IMR-90 (cell line): ENCODE measurements around the gene LRRK2. TPM values are rescaled to one million over a fixed set of nuclear protein-coding genes. Genes with fewer than 3 reads are reported as not detected.

ENCODE experiments used
- ATAC-seq: fragments of 200-7000 bp; cut with Tn5 transposase; 2 replicates; pipeline ENCODE4 v1.9.1; 2020; ENCODE audit warnings: low read depth, mild to moderate bottlenecking, moderate library complexity
- BruUV-seq: library from RNA; stranded (reverse); fragments of 400-500 nt; replicated peaks from 2 replicates; lab custom pipeline; 2021; lab: Mats Ljungman, UMichigan
- CTCF ChIA-PET: fragments of 300-600 bp; formaldehyde crosslinking; extraction: SDS; loops from one replicate; lab custom pipeline; 2021; ENCODE audit warnings: antibody characterized with exemption; lab: Yijun Ruan, JAX
- POLR2A ChIA-PET: fragments of 300-600 bp; sonication (Branson Sonifier 250); formaldehyde crosslinking; loops from one replicate; lab custom pipeline; 2022; ENCODE audit warnings: antibody characterized with exemption; ENCODE audit not compliant: unreplicated experiment; lab: Charles Lee
- DNase-seq: peaks from one replicate; pipeline ENCODE4 v3.0.0; 2013
- H2AFZ ChIP-seq: replicated peaks from 2 replicates; pipeline ENCODE3; 2013; ENCODE audit warnings: low read length, mild to moderate bottlenecking; ENCODE audit not compliant: poor library complexity
- H2AK5ac ChIP-seq: 2 replicates; pipeline ENCODE4 v1.6.1; 2013; ENCODE audit warnings: low read depth, low read length, inconsistent platforms
- H2AK9ac ChIP-seq: replicated peaks from 2 replicates; pipeline ENCODE3; 2013; ENCODE audit warnings: mild to moderate bottlenecking, low read depth, low read length, moderate library complexity; ENCODE audit not compliant: poor library complexity
- H2BK120ac ChIP-seq: 2 replicates; pipeline ENCODE4 v1.6.1; 2013; ENCODE audit warnings: low read depth, low read length, inconsistent platforms
- H2BK15ac ChIP-seq: 3 replicates; pipeline ENCODE4 v1.6.1; 2013; ENCODE audit warnings: low read depth, low read length, inconsistent platforms
- H2BK20ac ChIP-seq: 2 replicates; pipeline ENCODE4 v1.6.1; 2013; ENCODE audit warnings: low read depth, mild to moderate bottlenecking, inconsistent platforms, low read length, moderate library complexity
- H2BK5ac ChIP-seq: 2 replicates; pipeline ENCODE4 v1.6.1; 2013; ENCODE audit warnings: mild to moderate bottlenecking, low read depth, low read length, inconsistent platforms; ENCODE audit not compliant: poor library complexity, severe bottlenecking
- H3K14ac ChIP-seq: replicated peaks from 2 replicates; pipeline ENCODE4 v1.6.1; 2013; ENCODE audit warnings: low read depth, low read length, inconsistent platforms
- H3K18ac ChIP-seq: 2 replicates; pipeline ENCODE4 v1.6.1; 2013; ENCODE audit warnings: low read depth, low read length, control low read depth
- H3K23ac ChIP-seq: 2 replicates; pipeline ENCODE4 v1.6.1; 2013; ENCODE audit warnings: low read depth, low read length, inconsistent platforms
- H3K27ac ChIP-seq: 2 replicates; pipeline ENCODE4 v1.5.1; 2013; ENCODE audit warnings: mild to moderate bottlenecking, control low read depth, low read length; ENCODE audit not compliant: insufficient read depth
- H3K27me3 ChIP-seq: 2 replicates; pipeline ENCODE4 v1.6.1; 2013; ENCODE audit warnings: low read length; ENCODE audit not compliant: control insufficient read depth, insufficient read depth
- H3K36me3 ChIP-seq: 2 replicates; pipeline ENCODE4 v1.6.1; 2013; ENCODE audit warnings: low read length, mixed read lengths; ENCODE audit not compliant: control insufficient read depth, insufficient read depth
- H3K4ac ChIP-seq: 2 replicates; pipeline ENCODE4 v1.6.1; 2013; ENCODE audit warnings: low read depth, low read length, inconsistent platforms
- H3K4me1 ChIP-seq: 2 replicates; pipeline ENCODE4 v1.6.1; 2013; ENCODE audit warnings: low read length, mixed read lengths; ENCODE audit not compliant: control insufficient read depth, insufficient read depth
- H3K4me2 ChIP-seq: 2 replicates; pipeline ENCODE4 v1.6.1; 2013; ENCODE audit warnings: low read depth, mild to moderate bottlenecking, control low read depth, low read length, moderate library complexity
- H3K4me3 ChIP-seq: 2 replicates; pipeline ENCODE4 v1.5.1; 2013; ENCODE audit warnings: low read depth, mild to moderate bottlenecking, control low read depth, low read length, moderate library complexity; ENCODE audit not compliant: insufficient read depth
- H3K56ac ChIP-seq: 2 replicates; pipeline ENCODE4 v1.6.1; 2013; ENCODE audit warnings: low read length, inconsistent platforms; ENCODE audit not compliant: insufficient read depth; ENCODE audit errors: extremely low read depth
- H3K79me1 ChIP-seq, 2 experiments: 2 replicates each; pipeline ENCODE4 v1.6.1; 2013; ENCODE audit warnings: low read length in 2 of 2, inconsistent platforms in 1 of 2, low read depth in 1 of 2
- H3K9ac ChIP-seq: 2 replicates; pipeline ENCODE4 v1.6.1; 2013; ENCODE audit warnings: low read depth, low read length, control low read depth
- H3K9me1 ChIP-seq: 2 replicates; pipeline ENCODE4 v1.6.1; 2013; ENCODE audit warnings: low read length, inconsistent platforms; ENCODE audit not compliant: insufficient read depth
- H3K9me3 ChIP-seq: 2 replicates; pipeline ENCODE4 v1.6.1; 2013; ENCODE audit warnings: low read length; ENCODE audit not compliant: control insufficient read depth, insufficient read depth
- H4K20me1 ChIP-seq: 2 replicates; pipeline ENCODE4 v1.6.1; 2013; ENCODE audit warnings: low read length, inconsistent platforms; ENCODE audit not compliant: insufficient read depth
- H4K5ac ChIP-seq: 2 replicates; pipeline ENCODE4 v1.6.1; 2013; ENCODE audit warnings: mild to moderate bottlenecking, low read depth, low read length, control low read depth
- H4K8ac ChIP-seq, 2 experiments: 2 replicates each; pipeline ENCODE4 v1.6.1; 2013; ENCODE audit warnings: low read depth in 2 of 2, low read length in 2 of 2, control low read depth in 1 of 2, inconsistent platforms in 1 of 2
- H4K91ac ChIP-seq: 2 replicates; pipeline ENCODE4 v1.6.1; 2013; ENCODE audit warnings: low read depth, low read length, inconsistent platforms; ENCODE audit not compliant: insufficient read depth
- CTCF ChIP-seq: conservative IDR thresholded peaks from 2 replicates; pipeline ENCODE4 v1.5.1; 2012; ENCODE audit warnings: mild to moderate bottlenecking, low read depth, low read length, improper control_type of control experiment
- MAFK ChIP-seq: IDR thresholded peaks from 2 replicates; pipeline ENCODE4 v1.6.1; 2012; ENCODE audit warnings: low read depth, low read length, improper control_type of control experiment
- MAZ ChIP-seq: IDR thresholded peaks from 2 replicates; pipeline ENCODE4 v1.6.1; 2012; ENCODE audit warnings: low read depth, mild to moderate bottlenecking, low read length, improper control_type of control experiment, moderate library complexity, borderline replicate concordance
- MXI1 ChIP-seq: IDR thresholded peaks from 2 replicates; pipeline ENCODE4 v1.6.1; 2012; ENCODE audit warnings: low read depth, mild to moderate bottlenecking, low read length, moderate library complexity, borderline replicate concordance
- POLR2A ChIP-seq: IDR thresholded peaks from 2 replicates; pipeline ENCODE4 v1.6.1; 2012; ENCODE audit warnings: mild to moderate bottlenecking, low read depth, low read length
- RAD21 ChIP-seq: IDR thresholded peaks from 2 replicates; pipeline ENCODE4 v1.6.1; 2012; ENCODE audit warnings: low read length, improper control_type of control experiment
- SMC3 ChIP-seq: fragments of 150-350 bp; IDR thresholded peaks from 2 replicates; pipeline ENCODE4 v1.6.1; 2016; ENCODE audit warnings: low read depth, mild to moderate bottlenecking, antibody characterized with exemption, low read length, moderate library complexity
- USF2 ChIP-seq: fragments of 150-350 bp; IDR thresholded peaks from 2 replicates; pipeline ENCODE4 v1.6.1; 2017; ENCODE audit warnings: mild to moderate bottlenecking, antibody characterized with exemption, low read length, low read depth
- WGBS, 2 experiments: methylation state at CpG; one replicate each; pipeline versions ENCODE4 v1.1.5 to v1.1.7; 2013; ENCODE audit warnings: missing lambda C conversion rate in 2 of 2; ENCODE audit not compliant: insufficient read length in 1 of 2; ENCODE audit errors: extremely low coverage in 2 of 2; 5-methylcytosine and 5-hydroxymethylcytosine counted together
- dilution Hi-C: fragments of 300-500 bp; cut with HindIII; formaldehyde crosslinking; loops from one replicate; pipeline ENCODE4 v1.14.3; 2018; ENCODE audit warnings: low sequenced_read_pairs; ENCODE audit not compliant: unreplicated experiment
- in situ Hi-C: fragments of 300-500 bp; cut with MboI; formaldehyde crosslinking; loops from 3 replicates; pipeline ENCODE4 v1.14.3; 2019; ENCODE audit warnings: low sequenced_read_pairs, inconsistent platforms, mixed read lengths
- intact Hi-C: fragments of 100-400 bp; cut with micrococcal nuclease; formaldehyde crosslinking; loops from 2 replicates; pipeline ENCODE4 v1.10.0; 2022
- polyA plus RNA-seq, 3 experiments: library from polyadenylated mRNA; depleted of rRNA; stranded (reverse); fragments of >200 nt; gene quantifications; 2 replicates each; pipeline ENCODE4 v1.2.3, GENCODE V29; 2012; ENCODE audit warnings: low replicate concordance in 1 of 3
- total RNA-seq: library from RNA; depleted of rRNA; stranded (reverse); fragments of >200 nt; gene quantifications from 2 replicates; pipeline ENCODE4 v1.2.3, GENCODE V29; 2012

Gene LRRK2
- total and polyA plus RNA-seq, 2 of the 4 experiments (the other 2 are of a cell fraction): 0.17 to 0.54 TPM

DNA sequence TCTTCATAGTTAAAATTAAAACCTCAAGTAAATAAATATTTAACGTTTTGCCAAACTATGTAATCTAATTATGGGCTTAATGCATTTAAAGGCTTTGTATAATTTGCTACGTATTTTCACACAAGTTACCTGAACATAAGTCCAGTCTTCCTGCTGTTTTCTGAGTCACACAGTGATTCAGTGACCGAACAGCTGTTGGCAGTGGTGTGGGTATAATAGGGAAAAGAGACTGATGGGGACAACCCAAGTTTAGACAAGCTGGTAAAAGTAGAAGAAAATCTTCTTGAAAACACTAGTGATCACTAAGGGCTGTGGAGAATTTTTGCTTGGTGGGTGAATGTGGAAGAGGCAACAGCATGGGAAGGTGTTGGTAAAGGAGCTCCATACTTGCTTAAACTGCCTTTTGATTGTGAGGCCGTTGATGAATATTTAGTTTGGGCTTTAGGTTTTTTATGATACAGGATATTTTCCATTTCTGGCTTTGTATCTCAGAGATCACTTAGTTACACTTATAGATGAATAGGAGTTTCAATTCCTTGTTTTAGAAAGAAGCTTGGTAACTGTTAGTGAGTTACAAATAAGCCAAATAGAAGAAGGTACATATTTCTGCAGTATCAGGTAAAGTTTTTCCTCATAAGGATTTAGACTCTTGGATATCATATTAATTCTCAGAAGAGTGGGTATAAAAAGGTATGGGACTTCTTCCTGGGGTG lies 23.9 kb downstream of the LRRK2 start:
- Histone ChIP-seq H3K4me1 (0 out of 2 replicates have a peak, but pooled peaks cover 3% of the 10 kb centered on the region), H3K4me2 (no peak overlapping the region), H3K27me3 (no peaks in the 10 kb centered on the region), H3K9ac (no peak overlapping the region), H3K4me3 (no peak overlapping the region), H3K56ac (no peak overlapping the region), H3K9me1 (no peaks in the 10 kb centered on the region), H4K91ac (no peak overlapping the region), H2AFZ (no peak overlapping the region), H4K8ac (no peak overlapping the region), H3K9me3 (no peaks in the 10 kb centered on the region), H2BK15ac (no peak overlapping the region), H3K14ac (no peak overlapping the region), H3K36me3 (no peaks in the 10 kb centered on the region), H4K20me1 (no peaks in the 10 kb centered on the region), H4K5ac (no peak overlapping the region), H2BK120ac (no peak overlapping the region), H3K18ac (no peak overlapping the region), H3K4ac (no peak overlapping the region), H2BK20ac (no peak overlapping the region), H3K23ac (no peak overlapping the region), H2AK9ac (no peak overlapping the region), H2BK5ac (no peak overlapping the region), H2AK5ac (no peak overlapping the region), H3K79me1 (no peaks in the 10 kb centered on the region), H3K27ac (no peak overlapping the region)
- WGBS, 2 experiments: no CpG with 5 or more reads among the region's 4 CpGs
- DNase-seq (no peak), ATAC-seq (no peak)
- CTCF ChIA-PET: no interaction called here
- BruUV-seq: no TSS peak
- in situ Hi-C loops: no loop called here
- dilution Hi-C loops: no loop called here
- intact Hi-C loops: no loop called here
- TF ChIP-seq MAFK (no peak), MXI1 (no peak), USF2 (no peak), RAD21 (no peak), SMC3 (no peak), CTCF (no peak), POLR2A (no peak), MAZ (no peak)
- POLR2A ChIA-PET: no interaction called here
